GM18508 (cell line): Measurements from ENCODE around the gene MYBBP1A.

Experiments used
- ATAC-seq: cut with Tn5 transposase; IDR thresholded peaks from one replicate; pipeline ENCODE4 v1.9.1; 2021; ENCODE audit warnings: moderate number of reproducible peaks; ENCODE audit not compliant: insufficient read depth, unreplicated experiment

Gene MYBBP1A

DNA sequence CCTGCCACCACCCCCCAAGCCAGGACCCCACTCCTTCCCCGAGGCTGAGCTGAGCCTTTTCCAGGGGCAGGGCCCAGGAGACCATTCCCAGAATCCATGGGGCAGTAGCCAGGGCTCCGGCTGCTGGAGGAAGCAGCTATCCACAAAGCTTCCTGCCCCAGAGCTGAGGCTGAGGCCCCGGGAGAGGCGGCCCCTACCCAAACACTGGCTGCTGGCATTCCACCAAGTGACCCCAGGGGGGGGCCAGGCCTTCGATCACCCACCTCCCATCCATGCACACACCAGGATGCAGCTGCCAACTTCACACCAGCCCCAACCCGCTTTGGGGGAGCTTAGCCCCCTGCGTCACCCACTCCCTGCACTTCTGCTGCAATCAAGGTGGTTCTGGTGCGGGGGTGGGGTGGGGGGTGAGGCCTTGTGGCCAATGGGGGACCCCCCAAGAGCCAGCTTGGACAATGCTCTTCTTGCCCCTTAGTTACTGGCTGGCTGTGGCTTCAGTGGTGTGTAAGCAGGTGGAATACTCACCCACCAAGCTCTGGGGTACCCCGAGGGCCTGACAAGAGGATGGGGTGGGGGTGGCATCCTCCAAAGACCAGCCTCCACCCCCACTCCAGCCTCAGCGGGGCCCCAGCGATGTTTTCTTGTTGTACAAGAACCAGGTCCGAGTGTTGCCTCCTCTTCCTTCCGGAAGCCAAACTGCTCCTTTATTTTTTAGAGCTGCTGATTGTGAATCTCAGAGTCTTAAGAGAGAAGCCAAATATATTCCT, 16.8 kb downstream of the MYBBP1A start:
- no peak for ATAC-seq

DNA sequence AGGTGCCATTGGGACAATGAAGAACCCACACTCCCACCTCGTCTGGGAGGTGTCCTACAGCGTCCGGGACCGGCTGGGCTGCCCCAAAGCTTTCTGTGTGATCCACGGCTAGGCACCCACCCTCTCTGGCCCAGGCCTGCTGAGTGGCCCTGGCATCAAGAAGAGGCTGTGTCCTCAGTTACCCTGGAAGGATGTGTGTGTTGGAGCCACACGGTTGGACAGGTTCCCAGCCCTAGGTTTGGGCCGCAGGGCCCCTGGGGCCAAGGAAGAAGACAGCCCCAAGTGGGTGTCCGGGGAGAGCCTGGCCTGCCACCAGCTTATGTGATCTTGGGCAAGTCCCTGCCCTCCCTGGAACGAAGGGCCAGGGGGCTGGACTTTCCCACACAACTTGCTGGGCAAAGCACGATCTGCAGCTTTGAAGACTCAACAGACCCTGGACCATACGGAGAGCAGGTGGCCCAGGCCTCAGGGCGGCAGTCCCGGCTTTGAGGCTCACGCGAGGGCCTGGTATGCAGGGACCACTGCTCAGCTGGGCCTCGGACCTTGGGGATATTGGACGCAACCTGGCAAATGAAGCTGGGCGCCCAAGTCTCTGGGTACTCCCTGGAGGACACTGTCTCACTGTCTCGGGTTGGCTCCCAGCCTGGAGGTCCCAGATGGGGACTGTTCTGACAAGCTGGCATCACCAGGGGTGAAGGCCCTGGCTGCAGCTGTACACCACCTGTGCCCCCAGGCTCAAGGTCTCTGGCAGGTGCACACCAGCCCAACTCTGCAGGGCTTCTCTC, 17.5 kb downstream of the MYBBP1A start:
- ATAC-seq: no peak

DNA sequence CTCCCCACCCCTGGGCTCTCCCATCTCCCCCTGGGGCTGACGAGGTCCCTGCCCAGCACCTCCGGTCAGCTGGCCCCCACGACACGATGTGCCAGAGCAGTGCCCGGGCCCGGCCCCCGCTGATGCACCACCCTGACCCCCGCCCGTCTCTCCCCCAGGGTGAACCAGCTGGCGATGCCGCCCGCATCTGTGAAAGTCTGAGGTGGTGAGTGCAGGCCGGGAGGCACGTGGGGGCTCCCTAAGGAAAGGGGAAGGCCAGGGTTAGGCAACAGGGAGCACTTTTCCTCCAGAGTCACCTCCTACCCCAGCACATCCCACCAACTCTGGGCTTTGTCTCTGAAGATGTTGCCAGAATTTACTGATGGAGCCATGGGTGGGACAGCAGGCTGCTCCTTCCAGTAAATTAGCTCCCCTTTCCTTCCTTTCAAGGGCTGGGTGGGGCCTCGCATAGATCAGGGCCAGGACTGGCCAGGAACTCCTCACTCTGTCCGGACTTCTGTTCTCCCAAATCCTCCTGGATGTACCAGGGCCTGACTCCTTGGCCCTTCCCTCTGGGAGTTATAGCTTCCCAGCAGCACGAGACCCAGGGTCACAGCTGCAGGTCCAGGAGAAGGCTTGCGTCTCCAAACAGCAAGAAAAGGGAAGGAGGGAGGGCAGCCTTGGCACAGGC, 18.3 kb downstream of the MYBBP1A start:
- ATAC-seq: no peak

DNA sequence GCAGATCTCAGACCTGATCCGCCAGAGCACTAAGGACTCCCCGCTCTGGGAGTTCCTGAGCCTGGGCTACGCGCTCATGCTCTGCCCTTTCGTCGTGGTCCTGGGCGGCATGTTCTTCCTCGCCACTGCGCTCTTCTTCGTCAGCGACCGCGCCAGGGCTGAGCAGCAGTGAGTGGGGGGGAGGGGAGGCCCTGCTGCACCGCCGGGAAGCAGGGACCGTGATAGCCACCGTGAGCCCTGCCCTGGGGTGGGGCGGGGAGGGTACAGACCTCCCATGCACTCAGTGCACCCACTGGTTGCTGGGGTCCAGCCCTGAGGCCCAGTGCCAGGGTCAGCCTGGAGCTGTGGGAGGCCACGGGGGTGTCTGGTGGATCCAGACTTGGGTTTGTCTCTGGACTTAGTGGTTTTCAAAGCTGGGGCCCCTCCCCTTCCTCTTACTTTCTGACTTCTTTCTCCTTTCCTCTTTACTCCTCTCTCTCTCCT, 18.9 kb downstream of the MYBBP1A start:
- ATAC-seq: no peak

DNA sequence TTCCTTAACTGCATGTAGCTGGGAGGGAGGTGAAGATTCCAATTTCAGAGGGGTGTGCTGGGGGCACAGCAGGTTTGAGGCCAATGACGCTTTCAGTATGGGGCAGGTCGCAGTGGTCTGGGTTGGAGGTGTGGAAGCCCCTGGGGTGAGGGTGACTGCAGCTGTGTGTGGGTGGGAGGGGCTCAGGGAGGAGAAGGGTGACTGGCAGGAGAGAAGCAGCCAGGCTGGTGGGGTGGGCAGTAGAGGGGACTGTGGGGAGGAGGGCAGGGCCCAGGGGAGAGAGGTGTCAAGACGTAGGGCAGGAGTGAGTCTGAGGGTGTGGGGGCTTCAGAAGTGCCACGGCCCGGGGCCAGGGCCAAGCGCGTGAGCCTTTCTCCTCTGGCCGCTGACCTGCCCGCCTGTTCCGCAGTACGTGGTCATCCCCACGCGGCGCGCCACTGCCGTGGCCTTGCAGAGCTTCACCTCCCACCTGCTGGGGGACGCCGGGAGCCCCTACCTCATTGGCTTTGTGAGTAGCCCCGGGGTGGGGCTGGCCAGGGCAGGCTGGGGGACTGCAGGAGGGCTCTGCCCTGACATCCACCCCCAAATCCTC, 19.4 kb downstream of the MYBBP1A start:
- ATAC-seq: no peak

DNA sequence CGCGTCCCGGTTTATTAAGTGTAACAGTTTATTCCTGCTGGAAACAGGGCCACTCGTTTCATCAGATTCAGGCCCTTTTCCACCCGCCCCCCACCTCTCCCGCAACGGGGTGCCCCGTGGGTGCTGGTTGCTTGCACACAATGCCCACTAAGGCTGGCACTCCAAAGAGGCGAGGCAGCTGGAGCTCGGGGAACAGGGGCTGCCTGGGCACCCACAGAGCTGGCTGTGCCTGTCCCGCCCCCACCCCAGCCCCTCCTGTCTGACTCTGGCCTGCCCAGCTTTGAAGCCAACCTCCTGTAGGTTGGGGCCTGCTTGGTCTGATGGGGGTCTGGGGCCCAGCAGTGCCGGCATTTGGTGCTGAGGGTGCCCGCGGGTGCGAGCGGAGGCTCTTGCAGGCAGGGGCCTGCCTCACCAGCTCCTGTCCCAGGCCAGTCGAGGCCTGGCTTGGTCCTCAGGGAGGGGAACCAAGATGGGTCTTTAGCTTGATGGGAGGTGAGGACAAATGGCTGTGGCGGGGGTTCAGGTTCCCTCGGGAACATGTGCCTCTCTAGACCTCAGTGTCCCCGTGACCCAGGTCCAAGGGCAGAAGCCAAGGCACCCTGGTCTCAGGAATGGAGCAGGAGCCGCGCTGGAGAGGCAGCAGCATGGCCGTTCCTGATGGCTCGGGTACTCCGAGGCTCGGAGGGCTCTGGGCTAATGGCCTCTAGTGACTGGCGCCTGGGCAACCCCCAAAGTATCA, 20.1 kb downstream of the MYBBP1A start:
- ATAC-seq: no peak

DNA sequence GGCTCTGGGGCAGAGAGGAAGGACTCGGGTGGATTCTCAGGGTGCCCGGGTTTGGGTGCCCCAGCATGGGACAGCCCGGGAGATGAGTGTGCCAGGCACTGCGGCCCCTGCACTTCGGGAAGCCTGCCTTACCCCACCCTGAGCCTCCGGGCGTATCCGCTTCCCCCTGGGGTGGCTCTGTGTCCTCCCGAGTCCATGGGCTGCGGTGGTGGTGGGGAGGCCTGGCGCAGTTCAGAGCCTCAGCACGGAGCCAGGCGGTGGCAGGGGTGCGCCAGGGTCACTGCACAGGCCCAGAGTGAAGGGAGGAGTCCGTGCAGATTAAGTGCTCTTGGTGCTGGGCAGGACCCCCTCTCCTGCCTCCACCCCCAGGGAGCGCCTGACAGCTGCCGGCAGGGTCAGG, 20.7 kb downstream of the MYBBP1A start:
- ATAC-seq: no peak

DNA sequence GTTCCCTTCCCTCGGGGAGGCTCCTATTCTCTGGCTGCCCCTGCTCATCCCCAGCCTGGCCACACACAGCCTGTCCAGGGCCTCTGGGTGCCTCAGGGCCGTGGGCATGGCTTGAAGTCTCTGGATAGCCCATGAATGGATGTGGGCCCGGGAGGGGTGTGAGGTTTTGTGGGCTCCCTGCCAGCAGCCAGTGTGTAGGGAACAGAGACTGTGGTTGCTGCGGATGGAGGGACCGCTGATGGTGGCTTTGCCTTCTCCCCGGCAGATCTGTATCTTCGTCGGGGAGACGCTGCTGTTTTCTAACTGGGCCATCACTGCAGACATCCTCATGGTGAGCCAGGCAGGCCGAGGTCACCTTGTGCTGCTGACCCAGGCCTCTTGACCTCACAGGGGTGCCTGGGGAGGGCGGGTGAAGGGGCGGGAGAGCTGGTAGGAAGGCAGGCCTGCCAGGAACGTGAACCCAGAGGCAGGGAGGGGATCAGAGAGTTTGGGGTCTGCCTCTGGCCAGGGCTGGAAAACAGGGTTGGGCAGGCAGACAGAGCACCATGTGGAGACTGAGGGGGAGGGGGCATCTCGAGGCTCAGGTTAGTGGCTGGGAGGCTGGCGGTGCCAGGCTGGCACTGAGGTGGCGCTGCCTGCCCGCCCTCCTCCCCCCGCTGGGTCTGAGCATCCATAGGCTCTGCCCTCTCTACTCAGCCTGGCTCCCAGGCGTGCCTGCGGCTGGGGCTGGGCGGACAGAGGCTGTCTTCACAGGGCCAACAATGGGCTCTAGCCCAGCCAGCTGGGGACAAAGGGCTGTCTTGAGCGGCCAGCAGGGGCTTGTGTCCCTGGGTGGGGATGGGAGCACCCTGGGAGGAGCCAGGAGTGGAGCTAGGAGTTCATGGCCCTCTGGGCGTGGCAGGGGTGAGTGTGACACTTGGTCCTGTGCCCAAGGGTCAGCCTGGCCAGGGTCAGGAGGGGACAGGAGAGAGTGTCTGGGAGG, 21.4 kb downstream of the MYBBP1A start:
- ATAC-seq: no peak

DNA sequence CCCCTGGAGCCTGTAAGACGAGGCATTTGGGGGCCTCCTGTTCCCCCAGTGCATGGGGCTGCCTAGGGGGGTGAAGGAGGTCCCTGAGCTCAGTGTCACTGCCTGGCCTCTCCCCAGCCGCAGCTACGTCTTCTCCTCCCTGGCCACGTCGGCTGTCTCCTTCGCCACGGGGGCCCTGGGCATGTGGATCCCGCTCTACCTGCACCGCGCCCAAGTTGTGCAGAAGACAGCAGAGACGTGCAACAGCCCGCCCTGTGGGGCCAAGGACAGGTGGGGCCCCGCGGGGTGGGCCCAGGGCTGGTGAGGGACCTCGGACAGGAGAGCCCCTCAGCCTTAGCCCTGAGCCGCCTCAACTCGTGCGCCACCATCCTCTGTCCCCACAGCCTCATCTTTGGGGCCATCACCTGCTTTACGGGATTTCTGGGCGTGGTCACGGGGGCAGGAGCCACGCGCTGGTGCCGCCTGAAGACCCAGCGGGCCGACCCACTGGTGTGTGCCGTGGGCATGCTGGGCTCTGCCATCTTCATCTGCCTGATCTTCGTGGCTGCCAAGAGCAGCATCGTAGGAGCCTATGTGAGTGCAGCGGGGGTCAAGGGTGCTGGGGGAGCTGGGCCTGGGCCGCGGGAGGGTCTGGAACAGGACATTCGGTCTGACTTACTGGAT, 22.2 kb downstream of the MYBBP1A start:
- no peak for ATAC-seq

DNA sequence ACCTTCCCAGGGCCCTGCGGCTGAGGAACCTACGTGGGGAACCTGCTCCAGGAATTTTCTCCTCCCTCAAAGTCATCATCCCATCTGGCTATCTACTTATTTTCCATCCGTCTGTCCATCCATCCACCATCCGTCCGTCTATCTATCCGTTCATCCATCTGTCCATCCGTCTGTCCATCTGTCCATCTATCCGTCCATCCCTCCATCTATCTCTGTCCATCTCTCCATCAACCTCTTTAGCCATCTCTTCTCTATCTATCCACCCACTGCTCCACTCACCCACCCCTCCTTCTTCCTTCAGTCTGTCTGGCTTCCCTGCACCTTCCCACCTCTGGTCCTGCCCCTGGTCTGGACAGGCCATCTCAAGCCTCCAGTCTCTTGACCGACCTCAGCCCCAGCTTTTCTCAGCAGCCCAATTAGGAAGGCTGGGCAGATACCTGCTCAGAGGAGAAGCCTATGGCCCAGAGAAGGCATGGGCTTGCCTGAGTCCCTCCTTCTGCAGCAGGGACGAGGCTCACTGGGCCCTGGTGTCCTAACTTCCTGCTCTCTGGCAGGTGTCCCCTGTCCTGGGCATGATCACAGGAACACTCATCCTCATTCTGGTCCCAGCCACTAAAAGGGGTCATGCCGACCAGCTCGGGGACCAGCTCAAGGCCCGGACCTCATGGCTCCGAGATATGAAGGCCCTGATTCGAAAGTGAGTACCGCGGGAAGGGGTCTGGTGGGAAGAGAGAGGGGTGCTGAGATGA, 23.0 kb downstream of the MYBBP1A start:
- ATAC-seq: no peak

DNA sequence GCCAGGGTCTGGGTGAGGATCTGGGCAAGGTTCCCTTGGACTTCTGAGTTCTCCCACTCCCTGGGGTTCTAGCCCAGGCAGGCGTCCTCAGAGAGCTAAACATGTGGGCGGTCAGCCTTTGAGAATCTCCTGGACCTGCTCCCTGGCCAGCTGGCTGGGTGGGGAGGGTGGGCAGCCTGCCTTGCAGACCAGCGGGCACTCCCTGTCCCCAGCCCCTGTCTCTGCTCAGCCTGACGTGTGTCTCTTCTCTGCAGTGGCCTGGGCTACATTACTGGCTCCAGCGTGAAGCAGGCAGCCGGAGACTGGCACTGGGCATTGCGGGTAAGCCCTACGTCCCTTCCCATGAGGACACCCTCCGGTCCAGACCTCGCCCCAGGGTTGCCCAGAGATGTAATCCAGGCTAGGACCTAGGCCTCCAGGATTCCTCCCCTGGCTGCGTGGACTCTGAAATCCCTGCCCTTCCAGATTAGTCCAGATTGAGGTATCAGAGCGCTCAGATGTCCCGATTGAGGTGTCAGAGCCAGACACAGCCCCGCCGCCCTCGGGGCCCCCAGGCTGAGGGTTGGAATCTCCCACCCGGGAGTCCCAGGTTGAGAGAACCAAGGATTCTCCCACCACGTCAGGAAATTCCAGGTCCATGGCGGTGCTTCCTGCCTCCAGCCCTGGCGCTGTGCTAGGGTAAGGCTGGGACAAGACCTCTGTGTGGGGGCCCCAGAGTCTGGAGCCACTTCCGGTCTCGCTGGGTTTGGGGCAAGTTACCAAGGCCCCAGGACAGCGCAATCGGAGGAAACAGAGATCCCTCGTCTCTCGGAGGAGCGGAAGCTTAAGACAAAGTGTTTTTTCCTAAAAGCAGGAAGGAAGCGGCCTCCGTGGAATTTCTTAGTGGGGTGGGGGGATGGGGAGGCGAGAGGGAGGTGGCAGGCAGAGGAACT, 24.1 kb downstream of the MYBBP1A start:
- ATAC-seq: no peak

DNA sequence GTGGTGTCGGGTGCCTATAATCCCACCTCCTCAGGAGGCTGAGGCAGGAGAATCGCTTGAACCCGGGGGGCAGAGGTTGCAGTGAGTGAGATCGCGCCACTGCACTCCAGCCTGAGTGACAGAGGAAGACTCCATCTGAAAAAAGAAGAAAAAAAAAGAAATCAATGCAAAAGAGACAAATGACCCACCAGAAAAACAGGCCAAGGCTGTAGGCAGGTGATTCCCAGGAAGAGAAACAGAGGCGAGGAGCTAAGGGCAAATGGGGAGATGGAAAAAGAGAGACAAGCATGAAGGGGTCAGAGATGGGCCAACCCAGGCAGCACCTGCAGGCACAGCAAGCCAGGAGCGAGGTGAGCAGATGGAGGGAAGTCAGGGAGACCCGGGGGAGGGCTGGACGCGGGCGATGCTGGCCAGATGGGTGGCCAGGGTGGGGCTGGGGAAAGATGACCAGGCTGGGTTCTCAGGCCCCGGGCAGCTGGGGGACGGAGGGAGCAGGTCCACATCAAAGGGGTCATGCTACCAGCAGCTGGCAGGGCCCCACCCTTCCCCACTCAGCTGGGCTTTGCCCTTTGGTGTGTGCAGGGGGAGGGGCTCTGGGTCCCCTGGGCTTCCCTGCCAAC, 25.5 kb downstream of the MYBBP1A start:
- ATAC-seq: no peak

DNA sequence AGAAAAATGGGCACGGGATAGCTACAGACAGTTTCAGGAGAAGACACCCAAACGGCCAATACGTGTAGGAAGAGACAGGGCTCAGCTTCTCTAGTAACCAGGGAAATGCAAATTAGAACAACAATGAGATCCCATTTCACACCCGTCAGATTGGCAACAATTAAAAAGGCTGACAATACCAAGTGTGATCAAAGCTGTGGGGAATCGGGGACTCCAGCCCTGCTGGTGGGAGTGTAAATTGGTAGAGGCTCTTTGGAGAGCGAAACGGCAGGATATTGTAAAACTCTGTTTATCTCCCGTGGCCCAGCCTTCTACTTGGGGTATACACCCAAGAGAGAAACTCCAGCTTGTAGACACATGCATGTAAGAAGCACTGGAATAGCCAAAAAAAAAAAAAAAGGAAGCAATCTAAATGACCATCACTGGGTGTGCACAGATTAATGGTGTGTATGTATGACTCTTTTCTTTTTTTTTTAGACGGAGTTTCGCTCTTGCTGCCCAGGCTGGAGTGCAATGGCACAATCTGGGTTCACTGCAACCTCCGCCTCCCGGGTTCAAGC, 27.5 kb downstream of the MYBBP1A start:
- ATAC-seq: no peak

DNA sequence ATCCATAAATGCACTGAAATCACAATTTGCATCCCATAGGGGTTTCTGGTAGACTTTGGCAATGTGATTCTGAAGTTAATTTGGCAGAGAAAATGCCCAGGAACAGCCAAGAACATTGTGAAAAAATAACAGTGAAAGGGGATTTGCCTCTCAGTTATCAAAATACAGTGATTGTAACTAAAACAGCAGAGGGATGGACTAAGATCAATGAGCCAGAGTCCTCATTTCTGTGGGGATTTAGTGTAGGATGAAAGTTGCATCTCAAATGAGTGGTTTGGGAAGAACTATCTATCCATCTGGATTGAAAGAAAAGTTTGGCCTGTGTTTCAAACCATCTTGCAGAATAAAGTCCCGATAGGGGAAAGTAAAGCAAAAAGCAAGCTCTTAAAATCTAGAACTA, 28.1 kb downstream of the MYBBP1A start:
- no peak for ATAC-seq

DNA sequence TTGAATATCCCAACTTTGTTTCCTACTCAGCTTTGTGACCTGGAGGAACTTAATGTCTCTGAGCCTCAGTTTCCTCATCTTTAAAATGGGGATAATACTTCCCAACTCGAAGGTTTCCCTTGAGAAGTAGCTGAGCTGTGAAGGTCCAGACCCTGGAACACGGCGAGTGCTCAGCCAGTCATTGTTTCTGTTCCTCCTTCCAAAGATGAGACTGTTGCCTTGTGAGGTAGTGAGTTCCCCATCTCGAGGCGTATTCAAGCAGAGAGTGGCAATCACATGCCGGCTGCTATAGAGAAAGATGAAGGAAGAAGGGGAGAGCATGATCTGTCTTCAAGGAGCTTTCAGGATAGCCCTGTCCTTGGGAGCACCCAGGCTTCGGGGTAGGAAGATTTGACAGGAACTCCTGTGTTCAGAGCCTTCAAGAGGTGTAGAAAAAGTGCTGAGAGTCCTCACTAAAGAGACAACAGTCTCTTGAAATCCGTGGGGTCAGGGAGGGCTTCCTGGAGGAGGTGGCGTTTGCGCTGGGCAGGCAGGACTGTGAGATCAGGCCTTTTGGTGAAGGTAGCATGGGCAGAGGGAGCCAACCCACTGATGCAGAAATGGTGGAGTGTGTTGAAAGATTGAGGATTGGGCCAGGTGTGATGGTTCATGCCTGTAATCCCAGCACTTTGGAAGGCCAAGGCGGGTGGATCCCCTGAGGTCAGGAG, 29.3 kb downstream of the MYBBP1A start:
- no peak for ATAC-seq
